Stomach (tissue), 9 donors: ENCODE data around the gene CCDC167. TPM values are rescaled to one million over a fixed set of nuclear protein-coding genes. Genes with fewer than 3 reads are reported as not detected.

Source experiments
- DNase-seq, 2 donors: peaks; one replicate each; pipeline versions ENCODE4 v3.0.0 to v3.0.0-alpha.2; 2013 to 2019
- H3K27ac ChIP-seq, 5 donors: fragments of 200-600 bp in 4 of 5; sonication (generic) in 4 of 5; one replicate each; pipeline ENCODE4 v1.5.1; 2013 to 2019; ENCODE audit warnings: mild to moderate bottlenecking in 1 of 5, moderate library complexity in 1 of 5
- H3K27me3 ChIP-seq, 3 donors: fragments of 200-600 bp; sonication (generic); one replicate each; pipeline ENCODE4 v1.5.1; 2017 to 2019; ENCODE audit warnings: mixed run types in 1 of 3
- H3K36me3 ChIP-seq, 4 donors: fragments of 200-600 bp; sonication (generic); 1 replicate in 3 of 4; 2 replicates in 1 of 4; pipeline ENCODE4 v1.5.1; 2016 to 2019
- H3K4me1 ChIP-seq, 4 donors: fragments of 200-600 bp; sonication (generic); one replicate each; pipeline ENCODE4 v1.5.1; 2016 to 2019
- H3K4me3 ChIP-seq, 4 donors: fragments of 200-600 bp; sonication (generic) in 3 of 4; one replicate each; pipeline ENCODE4 v1.5.1; 2016 to 2019; ENCODE audit warnings: mild to moderate bottlenecking in 1 of 4
- H3K9me3 ChIP-seq, 4 donors: fragments of 200-600 bp; sonication (generic); one replicate each; pipeline ENCODE4 v1.5.1; 2016 to 2019
- EP300 ChIP-seq: sonication (generic); formaldehyde crosslinking; IDR thresholded peaks from one replicate; pipeline ENCODE4 v1.6.1; 2017; ENCODE audit warnings: antibody characterized with exemption
- POLR2A ChIP-seq, 4 donors: fragments of 450-650 bp; IDR thresholded peaks; one replicate each; pipeline ENCODE4 v1.6.1; 2016; ENCODE audit warnings: antibody characterized with exemption in 4 of 4, control low read depth in 2 of 4, mild to moderate bottlenecking in 1 of 4, moderate library complexity in 1 of 4
- POLR2AphosphoS5 ChIP-seq, 3 donors: sonication (generic); formaldehyde crosslinking; IDR thresholded peaks; one replicate each; pipeline ENCODE4 v1.6.1; 2016; ENCODE audit warnings: antibody characterized with exemption in 3 of 3
- WGBS, 5 donors: extraction: QIAGEN DNeasy Blood & Tissue Kit in 3 of 5; methylation state at CpG; one replicate each; pipeline versions ENCODE4 v1.1.5 to v1.1.7; 2013 to 2018; 5-methylcytosine and 5-hydroxymethylcytosine counted together
- intact Hi-C: fragments of 100-400 bp; cut with DNase I; formaldehyde crosslinking; loops from one replicate; pipeline ENCODE4 v1.15.1; 2023; ENCODE audit warnings: low total_unique reads
- polyA plus RNA-seq, 3 donors: library from polyadenylated mRNA; stranded (reverse); fragments of 200-250 nt; gene quantifications; one replicate each; pipeline ENCODE4 v1.2.3, GENCODE V29; 2013
- total RNA-seq, 5 donors: library from RNA; depleted of rRNA; stranded (reverse); fragments of >200 nt; gene quantifications; one replicate each; pipeline versions ENCODE4 v1.1.0 to v1.2.3, GENCODE V29; 2014 to 2016
- TF ChIP-seq, protein P1 (sequence below), 7 experiments: fragments of 450-650 bp in 4 of 7; fragments of 200-600 bp in 3 of 7; sonication (generic) in 3 of 7; IDR thresholded peaks; one replicate each; pipeline ENCODE4 v1.5.1; 2016 to 2019; ENCODE audit warnings: antibody characterized with exemption in 7 of 7, control low read depth in 2 of 7, mild to moderate bottlenecking in 1 of 7
- donor health status: healthy with polysubstance abuse.
- donor health status: Bipolar disorder and iron deficiency.
- donor health status: healthy.

CCDC167 gene
- total and polyA plus RNA-seq, 8 donors: 4.2 to 47.8 (median 42.5) TPM; not detected in 1

DNA sequence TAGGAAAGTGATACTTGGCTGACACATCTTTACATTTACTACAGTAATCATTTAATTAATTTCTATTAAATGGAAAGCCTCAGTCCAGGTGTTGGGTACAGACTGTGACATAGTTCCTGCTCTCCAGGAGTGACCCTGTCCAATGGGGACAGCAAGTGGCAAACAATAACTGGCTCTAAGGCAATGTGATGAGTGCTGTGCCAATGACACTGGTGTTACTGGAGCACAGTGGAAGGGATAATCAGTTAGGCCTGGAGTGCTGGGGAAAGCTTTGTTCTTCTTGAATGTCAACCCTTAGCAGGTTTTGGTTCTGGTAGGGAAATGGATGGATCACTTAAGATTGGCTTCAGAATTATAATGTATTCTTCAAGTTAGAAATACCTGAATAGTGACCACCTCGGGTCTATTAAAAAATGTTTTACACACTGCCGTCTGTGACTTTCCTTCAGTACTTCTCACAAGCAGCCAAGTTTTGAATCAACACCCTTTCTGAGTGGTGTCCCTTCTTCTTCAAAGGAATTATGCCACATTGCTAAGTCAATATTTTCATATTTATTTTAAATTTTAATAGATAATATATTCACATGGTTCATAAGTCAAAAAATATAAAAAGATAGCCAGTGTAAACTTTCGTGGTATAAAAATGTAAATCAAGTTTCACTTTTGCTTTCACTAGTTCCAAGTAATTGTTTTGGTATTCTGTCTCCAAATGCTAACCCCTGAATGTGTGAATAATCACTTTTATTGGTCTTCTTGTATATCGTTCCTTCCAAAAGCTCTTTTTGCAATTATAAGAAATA lies 57.1 kb downstream of the CCDC167 start:
- no peak for TF ChIP-seq POLR2A (IDR thresholded peaks at IDR 0.05)
- TF ChIP-seq POLR2AphosphoS5 (IDR thresholded peaks at IDR 0.05): no peak
- TF ChIP-seq EP300: no peak
- TF ChIP-seq, protein P1, sequence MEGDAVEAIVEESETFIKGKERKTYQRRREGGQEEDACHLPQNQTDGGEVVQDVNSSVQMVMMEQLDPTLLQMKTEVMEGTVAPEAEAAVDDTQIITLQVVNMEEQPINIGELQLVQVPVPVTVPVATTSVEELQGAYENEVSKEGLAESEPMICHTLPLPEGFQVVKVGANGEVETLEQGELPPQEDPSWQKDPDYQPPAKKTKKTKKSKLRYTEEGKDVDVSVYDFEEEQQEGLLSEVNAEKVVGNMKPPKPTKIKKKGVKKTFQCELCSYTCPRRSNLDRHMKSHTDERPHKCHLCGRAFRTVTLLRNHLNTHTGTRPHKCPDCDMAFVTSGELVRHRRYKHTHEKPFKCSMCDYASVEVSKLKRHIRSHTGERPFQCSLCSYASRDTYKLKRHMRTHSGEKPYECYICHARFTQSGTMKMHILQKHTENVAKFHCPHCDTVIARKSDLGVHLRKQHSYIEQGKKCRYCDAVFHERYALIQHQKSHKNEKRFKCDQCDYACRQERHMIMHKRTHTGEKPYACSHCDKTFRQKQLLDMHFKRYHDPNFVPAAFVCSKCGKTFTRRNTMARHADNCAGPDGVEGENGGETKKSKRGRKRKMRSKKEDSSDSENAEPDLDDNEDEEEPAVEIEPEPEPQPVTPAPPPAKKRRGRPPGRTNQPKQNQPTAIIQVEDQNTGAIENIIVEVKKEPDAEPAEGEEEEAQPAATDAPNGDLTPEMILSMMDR (IDR thresholded peaks at IDR 0.05): no peak
- H3K36me3 ChIP-seq: peaks cover 36 to 70% (median 58%) of the 10 kb centered on the region in 4 donors
- intact Hi-C loops: no loop called here
- WGBS, 5 donors: 4 to 11% (median 6%) methylated on average over 4 of the region's 4 CpGs
- H3K4me1 ChIP-seq: peaks cover 34 to 64% (median 49%) of the 10 kb centered on the region in 4 donors
- peak overlapping the region; percentile 47 to 79 (median 68) for H3K27ac ChIP-seq
- no peaks in the 10 kb centered on the region for H3K27me3 ChIP-seq
- no peaks in the 10 kb centered on the region for H3K9me3 ChIP-seq
- peak overlapping the region; percentile 11 to 26 (median 22) for H3K4me3 ChIP-seq
- no peak for DNase-seq

DNA sequence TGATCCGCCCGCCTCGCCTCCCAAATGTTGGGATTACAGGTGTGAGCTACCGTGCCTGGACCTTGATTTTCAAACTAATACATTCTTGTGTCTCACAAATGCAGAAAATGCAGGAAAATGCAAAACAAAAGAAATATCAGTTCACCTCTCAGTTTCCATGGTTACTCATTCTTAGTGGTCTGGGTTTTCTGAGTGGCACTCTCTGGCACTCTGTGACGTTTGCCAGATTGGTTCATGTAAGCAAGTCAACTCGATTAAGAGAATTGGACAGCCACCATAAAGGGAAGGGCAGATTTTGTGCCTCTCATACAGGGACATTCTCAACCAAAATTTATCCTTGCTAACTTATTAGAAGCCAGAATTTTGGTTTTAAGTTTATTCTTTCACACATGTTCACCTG lies 58.0 kb downstream of the CCDC167 start:
- Histone ChIP-seq H3K4me3 (no peak overlapping the region), H3K9me3 (no peaks in the 10 kb centered on the region), H3K27me3 (no peaks in the 10 kb centered on the region), H3K27ac (peak overlapping the region in 2 of 5 donors; percentile 68 to 79), H3K36me3 (peaks cover 31 to 70% (median 58%) of the 10 kb centered on the region in 4 donors), H3K4me1 (peaks cover 34 to 65% (median 50%) of the 10 kb centered on the region in 4 donors)
- 74 to 84% (median 80%) methylated on average over 6 of the region's 6 CpGs for WGBS, 5 donors
- intact Hi-C loops: no loop called here
- DNase-seq: no peak
- TF ChIP-seq POLR2AphosphoS5 (IDR thresholded peaks at IDR 0.05): no peak
- no peak for TF ChIP-seq EP300
- TF ChIP-seq POLR2A (IDR thresholded peaks at IDR 0.05): no peak

DNA sequence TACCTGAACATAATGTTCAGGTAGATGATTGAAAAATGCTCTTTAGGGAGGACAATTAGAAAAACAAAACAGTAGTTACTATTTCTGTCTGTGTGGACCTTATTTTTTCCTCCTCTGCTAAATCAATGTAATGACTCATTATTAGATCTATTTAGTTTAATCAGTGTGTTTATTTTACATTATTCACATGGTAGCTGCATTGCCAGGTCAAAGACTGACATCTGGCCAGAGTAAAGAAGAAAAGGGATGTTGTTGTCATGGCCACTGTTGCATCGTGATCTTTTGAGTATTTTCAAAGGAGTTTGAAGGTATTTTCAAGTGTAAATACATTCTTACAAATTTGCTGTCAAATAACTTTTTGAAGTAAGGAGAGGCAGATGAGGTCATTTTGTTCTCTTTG lies 60.8 kb downstream of the CCDC167 start:
- WGBS, 5 donors: 19 to 56% (median 31%) methylated on average over 1 of the region's 1 CpG
- no peak overlapping the region for H3K4me3 ChIP-seq
- intact Hi-C loops: no loop called here
- H3K36me3 ChIP-seq: peaks cover 6 to 56% (median 45%) of the 10 kb centered on the region in 4 donors
- TF ChIP-seq, protein P1 (IDR thresholded peaks at IDR 0.05): no peak
- TF ChIP-seq POLR2AphosphoS5 (IDR thresholded peaks at IDR 0.05): no peak
- no peak for TF ChIP-seq POLR2A (IDR thresholded peaks at IDR 0.05)
- TF ChIP-seq EP300: no peak
- H3K4me1 ChIP-seq: peaks cover 34 to 90% (median 65%) of the 10 kb centered on the region in 4 donors
- no peak for DNase-seq
- no peaks in the 10 kb centered on the region for H3K9me3 ChIP-seq
- H3K27ac ChIP-seq: peak overlapping the region in 1 of 5 donors; percentile 47
- no peaks in the 10 kb centered on the region for H3K27me3 ChIP-seq

DNA sequence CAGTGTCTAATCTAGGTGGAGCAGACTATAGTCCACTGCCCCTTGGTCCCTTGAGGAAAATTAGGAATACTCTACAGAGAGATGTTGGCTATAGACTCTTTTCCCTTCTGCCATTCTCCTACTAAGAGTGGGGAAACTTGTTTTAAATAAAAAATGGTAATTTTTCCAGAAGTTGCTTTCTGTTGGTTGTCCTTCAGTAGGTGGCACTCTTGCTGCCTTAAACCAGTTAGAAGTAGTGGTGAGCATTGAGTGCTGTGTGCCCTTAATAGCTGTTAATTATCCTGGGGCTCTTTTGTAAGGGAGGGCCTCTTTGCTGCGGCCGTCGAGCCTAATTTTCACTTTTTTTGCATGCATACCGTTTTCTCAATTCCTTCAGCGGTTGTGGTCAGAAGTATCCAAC lies 63.9 kb downstream of the CCDC167 start:
- peaks cover 6 to 51% (median 43%) of the 10 kb centered on the region in 4 donors for H3K36me3 ChIP-seq

More for the DNA sequence above, 63.9 kb downstream of the CCDC167 start:
- TF ChIP-seq, protein P1 (IDR thresholded peaks at IDR 0.05): no peak
- TF ChIP-seq POLR2AphosphoS5 (IDR thresholded peaks at IDR 0.05) (no peak), POLR2A (IDR thresholded peaks at IDR 0.05) (no peak), EP300 (no peak)
- Histone ChIP-seq H3K27me3 (no peaks in the 10 kb centered on the region), H3K4me3 (no peak overlapping the region), H3K4me1 (peaks cover 26 to 69% (median 52%) of the 10 kb centered on the region in 4 donors), H3K9me3 (no peaks in the 10 kb centered on the region), H3K27ac (no peak overlapping the region)
- WGBS, 5 donors: 86 to 92% (median 89%) methylated on average over 5 of the region's 5 CpGs
- intact Hi-C loops: no loop called here
- DNase-seq: no peak
